A673 (cell line): Measurements from ENCODE around the gene LAMB4.

Source experiments
- CTCF ChIP-seq: fragments of 300-800, 200-600 bp; sonication (generic); conservative IDR thresholded peaks from 2 replicates; pipeline ENCODE4 v1.5.1; 2017; ENCODE audit warnings: low read depth, mild to moderate bottlenecking, antibody characterized with exemption, low read length, moderate library complexity, mixed read lengths
- EZH2 ChIP-seq: fragments of 200-600 bp; sonication (generic); IDR thresholded peaks from 2 replicates; pipeline ENCODE4 v1.6.1; 2017; ENCODE audit warnings: borderline replicate concordance, low read depth, mild to moderate bottlenecking, mixed read lengths, antibody characterized with exemption, low read length; ENCODE audit not compliant: poor library complexity, severe bottlenecking

GRCh38 chr7:108108131-108108530, 22.0 kb downstream of the LAMB4 start:
- TF ChIP-seq CTCF, result no peak
- TF ChIP-seq EZH2, result no peak
